Smooth muscle cell (in vitro differentiated cells): Measurements from ENCODE around the gene BEAN1. TPM values are rescaled to one million over a fixed set of nuclear protein-coding genes. Genes with fewer than 3 reads are reported as not detected.

ENCODE experiments used
- DNase-seq: peaks from one replicate; lab custom pipeline; 2025; ENCODE audit not compliant: unreplicated experiment; lab: John Stamatoyannopoulos, UW
- H2AFZ ChIP-seq: fragments of 200-600 bp; sonication (generic); 2 replicates; pipeline ENCODE4 v1.6.0; 2016; ENCODE audit warnings: antibody characterized with exemption, low read depth, mild to moderate bottlenecking
- H3F3A ChIP-seq: fragments of 200-600 bp; sonication (generic); 2 replicates; pipeline ENCODE4 v1.6.0; 2017; ENCODE audit warnings: antibody characterized with exemption, low read depth
- H3K27ac ChIP-seq: fragments of 200-600 bp; sonication (generic); 2 replicates; pipeline ENCODE4 v1.5.1; 2016; ENCODE audit warnings: low read depth, mild to moderate bottlenecking
- H3K27me3 ChIP-seq: fragments of 200-600 bp; sonication (generic); 2 replicates; pipeline ENCODE4 v1.6.1; 2016; ENCODE audit warnings: low read depth, mild to moderate bottlenecking
- H3K36me3 ChIP-seq: fragments of 200-600 bp; sonication (generic); 2 replicates; pipeline ENCODE4 v1.5.1; 2016; ENCODE audit warnings: low read depth
- H3K4me1 ChIP-seq: fragments of 200-600 bp; sonication (generic); 2 replicates; pipeline ENCODE4 v1.5.1; 2016; ENCODE audit warnings: low read depth
- H3K4me2 ChIP-seq: fragments of 200-600 bp; sonication (generic); 2 replicates; pipeline ENCODE4 v1.6.0; 2016; ENCODE audit warnings: mild to moderate bottlenecking
- H3K4me3 ChIP-seq: fragments of 200-600 bp; sonication (generic); 2 replicates; pipeline ENCODE4 v1.5.1; 2016; ENCODE audit warnings: mild to moderate bottlenecking
- H3K79me2 ChIP-seq: fragments of 200-600 bp; sonication (generic); 2 replicates; pipeline ENCODE4 v1.6.0; 2016; ENCODE audit warnings: low read depth, mild to moderate bottlenecking
- H3K9ac ChIP-seq: fragments of 200-600 bp; sonication (generic); 2 replicates; pipeline ENCODE4 v1.6.0; 2016; ENCODE audit warnings: low read depth
- H3K9me3 ChIP-seq: fragments of 200-600 bp; sonication (generic); replicated peaks from 2 replicates; pipeline ENCODE4 v1.5.1; 2016; ENCODE audit warnings: low read depth
- H4K20me1 ChIP-seq: fragments of 200-600 bp; sonication (generic); 2 replicates; pipeline ENCODE4 v1.6.0; 2016; ENCODE audit warnings: low read depth
- CTCF ChIP-seq: fragments of 200-600 bp; sonication (generic); IDR thresholded peaks from 2 replicates; pipeline ENCODE4 v1.5.1; 2017; ENCODE audit warnings: borderline replicate concordance, mild to moderate bottlenecking, antibody characterized with exemption; ENCODE audit not compliant: insufficient read depth, poor library complexity, severe bottlenecking
- WGBS: methylation state at CpG from one replicate; pipeline ENCODE4 v1.1.7; 2016; ENCODE audit warnings: low lambda C conversion rate; 5-methylcytosine and 5-hydroxymethylcytosine counted together
- polyA plus RNA-seq: library from polyadenylated mRNA; unstranded; fragments of >200 nt; fragmentation: Nextera tagmentation; extraction: Ambion mirVana; gene quantifications from 2 replicates; pipeline ENCODE4 v1.2.1, GENCODE V29; 2016
- total RNA-seq: library from RNA; depleted of rRNA; stranded (reverse); fragments of >200 nt; gene quantifications from 2 replicates; pipeline ENCODE4 v1.2.3, GENCODE V29; 2014

Gene BEAN1
- total and polyA plus RNA-seq, 2 experiments from 2014 or later = 0.94 to 4.9 TPM

DNA sequence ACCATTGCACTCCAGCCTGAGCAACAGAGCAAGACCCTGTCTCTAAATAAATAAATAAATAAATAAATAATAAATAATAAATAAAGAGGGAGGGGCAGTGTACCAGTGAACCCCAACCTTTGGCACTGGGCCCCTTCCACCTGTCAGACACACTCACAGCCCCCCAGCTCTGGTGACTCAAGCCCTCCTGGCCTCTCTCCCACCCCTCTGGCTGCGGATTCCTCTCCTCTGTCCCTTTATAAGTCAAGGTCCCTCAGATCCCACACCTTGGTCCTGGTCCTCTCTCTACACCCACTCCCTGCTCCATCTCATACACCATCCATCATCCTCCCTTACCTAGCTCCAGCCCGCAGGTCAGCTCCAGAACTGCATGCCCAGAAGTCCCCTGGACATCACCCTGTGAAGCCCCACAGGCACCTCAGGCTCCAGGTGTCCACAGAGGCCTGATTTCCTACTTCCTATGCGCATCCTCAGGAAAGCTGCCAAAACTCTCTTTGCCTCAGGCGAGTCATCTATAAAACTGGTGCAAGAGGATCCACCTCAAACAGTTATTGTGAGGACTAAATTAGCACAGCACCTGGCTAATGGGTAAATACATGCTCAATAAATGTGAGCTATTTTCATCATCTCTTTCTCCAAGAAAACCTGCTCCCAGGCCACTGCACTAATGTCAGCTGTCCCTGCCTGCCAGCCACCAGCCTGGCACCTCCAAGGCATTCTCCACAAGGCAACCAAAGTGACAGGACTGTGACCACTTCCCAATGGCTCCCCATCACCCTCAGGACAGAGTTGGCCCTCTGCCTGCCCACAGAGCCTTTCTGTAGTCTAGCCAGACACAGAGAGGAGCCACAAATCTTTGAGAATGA lies 46.8 kb downstream of the BEAN1 start:
- Histone ChIP-seq H3K4me1 (no peaks in the 10 kb centered on the region), H3K27ac (no peak overlapping the region), H3K79me2 (no peaks in the 10 kb centered on the region), H3F3A (no peaks in the 10 kb centered on the region), H3K9ac (no peak overlapping the region), H4K20me1 (no peaks in the 10 kb centered on the region), H3K27me3 (peaks cover 7% of the 10 kb centered on the region), H3K9me3 (no peaks in the 10 kb centered on the region), H3K4me2 (no peak overlapping the region), H3K4me3 (no peak overlapping the region), H3K36me3 (no peaks in the 10 kb centered on the region), H2AFZ (no peak overlapping the region)
- no peak for DNase-seq
- 88% methylated on average over 4 of the region's 4 CpGs for WGBS
- no peak for TF ChIP-seq CTCF

DNA sequence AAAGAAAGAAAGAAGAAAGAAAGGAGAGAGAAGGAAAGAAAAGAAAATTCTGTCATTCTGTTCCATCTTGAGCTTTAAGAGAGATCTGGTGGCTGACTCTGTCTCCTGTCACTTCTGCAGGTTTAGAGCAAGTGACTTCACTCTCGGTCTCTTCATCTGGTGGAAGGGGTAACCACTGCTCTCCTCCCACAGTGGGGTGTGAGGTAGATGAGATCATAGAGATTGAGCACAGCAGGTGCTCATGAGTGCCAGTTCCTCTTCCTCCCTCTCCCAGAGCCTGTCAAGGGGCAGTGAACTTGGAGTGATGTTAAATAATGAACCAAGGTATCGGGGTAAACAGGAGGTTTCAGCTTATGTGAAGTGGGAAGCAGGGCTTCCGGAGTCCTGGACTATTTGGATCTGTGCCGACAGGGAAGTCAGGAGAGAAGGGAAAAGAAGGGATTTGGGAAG lies 47.7 kb downstream of the BEAN1 start:
- no peaks in the 10 kb centered on the region for H4K20me1 ChIP-seq
- WGBS = 72% methylated on average over 4 of the region's 4 CpGs
- H2AFZ ChIP-seq = no peak overlapping the region
- H3K4me2 ChIP-seq = no peak overlapping the region
- no peaks in the 10 kb centered on the region for H3K36me3 ChIP-seq
- peaks cover 7% of the 10 kb centered on the region for H3K27me3 ChIP-seq
- no peaks in the 10 kb centered on the region for H3K4me1 ChIP-seq
- no peak for DNase-seq
- H3K4me3 ChIP-seq = no peak overlapping the region
- no peaks in the 10 kb centered on the region for H3F3A ChIP-seq
- TF ChIP-seq CTCF = no peak
- no peaks in the 10 kb centered on the region for H3K9me3 ChIP-seq
- no peak overlapping the region for H3K27ac ChIP-seq
- no peaks in the 10 kb centered on the region for H3K79me2 ChIP-seq
- no peak overlapping the region for H3K9ac ChIP-seq

- no peak for DNase-seq
- Histone ChIP-seq H3K36me3 (no peaks in the 10 kb centered on the region), H3F3A (no peaks in the 10 kb centered on the region), H2AFZ (no peak overlapping the region), H3K9me3 (no peaks in the 10 kb centered on the region), H3K4me3 (no peak overlapping the region), H3K79me2 (no peaks in the 10 kb centered on the region), H3K4me2 (no peak overlapping the region), H3K27ac (no peak overlapping the region), H3K9ac (no peak overlapping the region), H3K27me3 (peaks cover 7% of the 10 kb centered on the region), H3K4me1 (no peaks in the 10 kb centered on the region), H4K20me1 (no peaks in the 10 kb centered on the region)
- WGBS = 69% methylated on average over 2 of the region's 2 CpGs
- no peak for TF ChIP-seq CTCF
Measured at GRCh38 chr16:66475232-66475631, 48.1 kb downstream of the BEAN1 start.
